NCI-H524 (cell line): ENCODE measurements around the gene UGT1A10.
"Not testable (repeated sequence)": the region's sequence is repeated elsewhere in the genome, so short reads cannot be mapped to it uniquely, and the experiment has no call there.

Experiments used
- DNase-seq, 2 experiments: peaks; one replicate each; lab custom pipeline; 2025; lab: John Stamatoyannopoulos, UW

Gene UGT1A10

GRCh38 chr2:233655943-233656342, 19.7 kb downstream of the UGT1A10 start:
- DNase-seq: not testable (repeated sequence)

GRCh38 chr2:233656443-233656842, 20.2 kb downstream of the UGT1A10 start:
- DNase-seq: no peak

DNA sequence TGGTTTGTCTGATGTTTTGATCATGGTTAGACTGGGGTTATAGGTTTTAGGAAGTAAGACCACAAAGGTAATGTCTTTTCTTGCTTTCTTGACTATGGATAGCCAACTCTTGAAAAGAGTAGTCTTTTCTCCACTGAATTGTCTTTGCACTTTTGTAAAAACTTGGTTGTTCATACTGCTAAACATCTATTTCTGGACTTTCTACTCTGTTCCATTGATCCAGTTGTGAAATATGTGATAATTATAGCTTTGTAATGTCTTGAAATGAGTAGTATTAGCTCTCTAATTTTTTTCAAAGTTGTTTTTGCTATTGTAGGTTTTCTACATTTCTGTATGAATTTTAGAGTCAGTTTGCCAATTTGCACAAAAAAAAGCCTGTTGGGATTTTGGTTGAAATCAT, 22.4 kb downstream of the UGT1A10 start:
- DNase-seq: no peak

DNA sequence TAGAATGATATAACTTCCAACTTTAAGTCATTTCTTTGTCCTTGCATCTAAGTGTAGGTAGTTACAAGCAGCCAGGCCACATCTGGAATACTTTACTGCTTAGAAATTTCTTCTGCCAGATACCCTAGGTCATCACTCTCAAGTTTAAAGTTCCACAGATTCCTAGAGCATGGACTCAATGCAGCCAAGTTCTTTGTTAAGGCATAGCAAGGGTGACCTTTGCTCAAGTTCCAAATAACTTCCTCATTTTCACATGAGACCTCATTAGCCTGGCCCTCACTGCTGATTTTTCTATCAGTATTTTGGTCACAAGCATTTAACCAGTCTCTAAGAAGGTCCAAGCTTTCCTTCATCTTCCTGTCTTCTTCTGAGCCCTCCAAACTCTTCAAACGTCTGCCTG, 27.7 kb downstream of the UGT1A10 start:
- no peak for DNase-seq

GRCh38 chr2:233668605-233669260, 32.5 kb downstream of the UGT1A10 start:
- no peak for DNase-seq

- DNase-seq: no peak
These were observed 35.3 kb downstream of the UGT1A10 start, which contains the start of gene UGT1A9 for GRCh38 chr2:233671290-233672161. UGT1A9 (plus strand) TSS chr2:233671898; CDS start chr2:233671935, 37 bp downstream.

- DNase-seq: no peak
These were observed 36.6 kb downstream of the UGT1A10 start for GRCh38 chr2:233672886-233673285.

GRCh38 chr2:233673896-233674295, 37.6 kb downstream of the UGT1A10 start:
- DNase-seq: no peak

DNA sequence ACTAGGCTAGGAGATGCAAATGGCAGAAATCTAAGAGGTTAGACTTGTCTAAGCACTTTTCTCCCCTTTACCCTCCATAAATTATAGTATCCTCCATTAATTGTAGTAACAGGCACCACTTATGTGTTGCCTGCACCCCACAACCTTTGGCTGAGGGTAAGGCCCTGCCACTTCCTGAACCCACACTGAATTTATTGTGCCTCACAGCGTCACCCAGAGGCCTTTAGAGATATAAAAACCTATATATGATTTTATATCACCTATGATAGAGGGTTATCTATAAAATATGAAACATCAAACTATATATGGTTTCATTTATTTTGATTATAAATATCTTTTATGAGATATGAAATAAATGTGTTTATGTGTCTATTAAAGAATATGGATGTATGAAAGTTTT, 38.1 kb downstream of the UGT1A10 start:
- DNase-seq: no peak

DNA sequence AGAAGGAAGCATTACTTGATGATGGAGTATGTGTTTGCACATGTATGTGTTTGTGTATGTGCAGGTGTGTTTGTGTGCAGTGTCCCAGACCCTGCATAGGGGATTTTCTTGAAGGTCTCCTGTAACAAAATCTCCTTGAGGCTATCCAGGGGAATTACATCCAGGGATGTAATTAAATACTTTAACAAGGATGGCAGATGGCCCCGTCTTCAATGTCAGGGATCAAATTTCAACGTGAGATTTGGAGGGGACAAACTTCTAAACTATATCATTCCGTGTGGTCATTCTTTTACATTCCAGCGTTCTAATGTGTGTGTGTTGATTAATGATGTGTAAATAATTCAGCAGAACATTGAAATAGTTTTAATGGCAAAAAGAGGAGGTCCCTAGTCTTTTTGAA, 38.7 kb downstream of the UGT1A10 start:
- peak; percentile 70 to 86 for DNase-seq

DNA sequence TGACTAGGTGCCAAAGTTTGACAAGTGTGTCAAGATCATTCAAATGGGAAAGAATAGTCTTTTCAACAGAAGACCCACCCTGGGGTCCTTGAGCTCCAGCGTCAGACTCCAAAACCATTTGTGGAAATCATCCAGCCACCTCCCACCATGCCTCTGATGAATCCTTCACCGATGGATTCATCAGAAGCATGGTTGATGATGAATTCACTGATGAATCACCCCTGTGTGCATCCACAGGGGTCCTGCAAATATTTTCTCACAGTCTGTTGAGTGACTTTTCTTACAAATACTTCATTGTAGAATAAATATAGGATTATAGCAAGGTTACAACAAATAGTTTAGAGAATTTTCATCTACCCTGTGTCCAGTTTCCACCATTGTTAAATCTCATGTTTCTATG, 39.8 kb downstream of the UGT1A10 start:
- no peak for DNase-seq

DNA sequence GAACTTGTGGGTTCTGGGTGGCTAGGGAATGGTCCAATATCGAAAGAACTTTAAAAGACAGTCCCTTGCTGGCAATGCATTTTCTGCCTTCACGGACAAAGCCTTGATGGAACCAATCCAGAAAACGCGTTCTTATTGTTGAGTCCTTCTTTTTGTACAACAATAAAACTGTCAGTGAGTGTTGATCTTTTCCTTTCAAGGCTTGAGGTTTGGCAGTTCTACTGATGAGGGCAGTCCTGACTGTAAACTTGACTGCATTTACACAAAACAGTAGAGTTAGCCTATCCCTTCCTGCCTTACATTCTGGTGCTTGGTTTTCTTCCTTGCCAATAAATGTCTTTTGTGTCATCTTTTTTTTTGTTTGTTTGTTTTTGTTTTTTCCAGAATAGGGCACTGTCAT, 42.9 kb downstream of the UGT1A10 start:
- DNase-seq: no peak

DNA sequence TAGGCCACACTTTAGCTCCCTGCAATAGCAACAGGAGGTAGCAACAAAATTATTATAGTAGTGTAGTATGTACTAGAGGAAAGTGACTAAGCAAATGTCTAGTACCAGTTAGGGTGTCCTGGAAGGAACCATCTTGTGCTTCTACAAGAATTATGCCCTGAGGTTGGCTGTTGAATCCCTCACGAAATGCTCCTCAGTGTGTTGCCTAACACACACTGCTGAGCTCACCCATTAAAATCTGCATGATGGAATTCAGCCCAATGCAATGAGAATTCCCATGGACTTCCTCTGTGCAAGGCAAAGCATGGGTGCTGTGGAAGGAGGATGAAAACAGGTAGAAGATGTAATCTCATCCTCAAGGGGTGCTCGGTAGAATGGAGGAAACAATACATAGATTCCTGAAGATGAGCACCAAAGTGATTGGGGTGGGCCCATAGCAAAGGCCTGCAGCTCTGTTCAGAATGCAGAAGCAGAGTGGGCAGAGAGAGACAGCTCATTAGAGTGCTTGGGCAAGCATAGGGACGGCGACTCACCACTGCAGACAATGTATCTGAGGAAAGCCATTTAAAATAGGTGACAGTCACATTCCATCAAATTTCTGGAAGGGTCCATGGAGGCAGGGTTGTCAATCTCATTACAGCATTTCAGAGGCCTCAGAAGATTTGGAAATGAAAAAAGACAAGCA, 44.3 kb downstream of the UGT1A10 start:
- no peak for DNase-seq

GRCh38 chr2:233681521-233682099, 45.4 kb downstream of the UGT1A10 start, which contains the start of gene UGT1A7:
UGT1A7 (plus strand) TSS chr2:233681901; CDS start chr2:233681938, 37 bp downstream.
- no peak for DNase-seq

- no peak for DNase-seq
These were observed 48.4 kb downstream of the UGT1A10 start for GRCh38 chr2:233684640-233685039.

- no peak for DNase-seq
These were observed 50.7 kb downstream of the UGT1A10 start for GRCh38 chr2:233686928-233687327.

DNA sequence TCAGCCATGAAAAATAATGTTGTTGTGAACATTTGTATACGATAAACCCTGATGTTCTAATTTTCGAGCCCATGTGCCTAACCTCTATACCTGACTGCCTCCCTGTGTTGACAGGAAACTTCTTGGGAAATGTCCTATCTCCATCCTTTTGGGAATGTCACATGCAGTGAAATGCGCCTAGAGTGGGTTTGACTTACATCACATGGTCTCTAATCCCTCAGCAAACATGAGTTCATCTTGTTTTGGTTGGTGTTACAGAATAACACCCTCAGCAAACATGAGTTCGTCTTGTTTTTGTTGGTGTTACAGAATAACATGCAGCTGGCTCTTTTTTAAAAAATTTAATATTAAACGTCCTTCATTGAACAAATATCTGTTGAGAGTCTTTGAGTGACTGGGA, 52.1 kb downstream of the UGT1A10 start:
- no peak for DNase-seq

- DNase-seq: no peak
These were observed 52.8 kb downstream of the UGT1A10 start for GRCh38 chr2:233689031-233689430.

DNA sequence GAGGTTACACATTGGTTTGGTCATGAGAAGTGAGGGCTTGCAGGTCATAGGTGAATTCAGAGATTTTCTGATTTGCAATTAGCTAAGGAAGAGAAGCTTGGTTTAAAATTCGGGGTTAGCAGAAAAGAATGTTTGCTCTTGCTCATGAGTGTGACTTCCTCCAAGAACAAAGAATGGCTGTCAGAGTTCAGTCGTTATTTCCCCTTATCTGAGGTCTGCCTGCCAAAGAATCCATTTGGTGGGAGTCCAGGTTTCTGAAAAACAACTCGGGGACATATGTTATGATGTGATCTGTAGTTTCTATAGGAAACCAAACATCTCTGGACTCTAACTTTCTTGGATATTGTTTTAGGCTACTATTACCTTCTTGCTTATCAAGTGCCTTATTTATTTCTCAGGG, 53.3 kb downstream of the UGT1A10 start:
- DNase-seq: no peak

- DNase-seq: no peak
These were observed 54.2 kb downstream of the UGT1A10 start for GRCh38 chr2:233690444-233690843.

GRCh38 chr2:233691443-233692433, 55.5 kb downstream of the UGT1A10 start:
- no peak for DNase-seq
